ENCODE data around the gene ANKMY2. TPM values are rescaled to one million over a fixed set of nuclear protein-coding genes. Genes with fewer than 3 reads are reported as not detected.
"Not testable (repeated sequence)": the region's sequence is repeated elsewhere in the genome, so short reads cannot be mapped to it uniquely, and the experiment has no call there.

ANKMY2 gene
- 10 to 100 TPM; 27.5 to 36.7 (median 33.8) TPM for polyA plus RNA-seq (ENCODE audit: insufficient read length in 4 of 4)

GRCh38 chr7:16645593-16646471 is at the start of gene ANKMY2, which contains the start of gene BZW2:
Gene ANKMY2 (minus strand): TSS chr7:16645754. CDS start chr7:16645573, 181 bp downstream.
Gene BZW2 (plus strand): TSS chr7:16646181. CDS start chr7:16665444, 19,263 bp downstream.
- DNase-seq (ENCODE audit: low read depth in 4 of 4, low spot score in 2 of 4), result peak; percentile 87 to 95 (median 92)

DNA sequence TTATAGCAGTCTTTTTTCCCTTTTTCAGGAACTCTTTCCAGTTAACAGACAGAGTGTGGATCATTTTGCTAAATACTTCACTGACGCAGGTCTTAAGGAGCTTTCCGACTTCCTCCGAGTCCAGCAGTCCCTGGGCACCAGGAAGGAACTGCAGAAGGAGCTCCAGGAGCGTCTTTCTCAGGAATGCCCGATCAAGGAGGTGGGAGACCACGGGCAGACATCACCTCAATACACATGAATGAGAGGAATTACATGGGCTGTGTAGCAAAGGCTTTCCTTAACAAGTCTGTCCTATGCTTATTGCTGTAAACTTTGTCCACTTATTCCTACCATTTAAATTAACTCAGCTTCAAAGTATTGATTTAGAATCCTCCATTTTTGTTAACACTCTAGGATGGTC is 49.3 kb upstream of the ANKMY2 start:
- DNase-seq (ENCODE audit: low read depth in 4 of 4, low spot score in 2 of 4), result no peak

- DNase-seq (ENCODE audit: low read depth in 4 of 4, low spot score in 2 of 4), result no peak
Observed at GRCh38 chr7:16693601-16694318, 48.2 kb upstream of the ANKMY2 start.

GRCh38 chr7:16691241-16691640 is 45.7 kb upstream of the ANKMY2 start:
- DNase-seq (ENCODE audit: low read depth in 4 of 4, low spot score in 2 of 4), result no peak

DNA sequence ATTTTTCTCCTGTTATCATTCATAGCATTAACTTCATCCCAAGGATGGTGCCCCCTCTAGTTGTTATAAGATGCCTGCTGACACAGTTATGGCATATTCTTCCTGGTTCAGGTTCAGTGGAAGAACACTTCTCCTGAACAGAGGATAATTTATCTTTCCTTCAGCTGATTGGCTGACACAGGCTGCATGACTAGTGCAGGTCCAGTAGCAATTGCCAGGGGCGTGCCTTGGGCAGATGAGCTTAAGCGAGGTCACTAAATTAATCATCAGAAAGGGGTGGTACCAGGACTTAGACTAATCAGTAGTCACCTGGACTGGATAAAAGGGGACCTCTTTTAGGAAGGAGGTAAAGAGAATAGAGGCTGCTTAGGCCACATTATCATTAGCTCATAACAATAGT is 42.7 kb upstream of the ANKMY2 start:
- no peak for DNase-seq (ENCODE audit: low read depth in 4 of 4, low spot score in 2 of 4)

GRCh38 chr7:16685535-16685934 is 40.0 kb upstream of the ANKMY2 start:
- no peak for DNase-seq (ENCODE audit: low read depth in 4 of 4, low spot score in 2 of 4)

- no peak for DNase-seq (ENCODE audit: low read depth in 4 of 4, low spot score in 2 of 4)
Observed at GRCh38 chr7:16684935-16685334, 39.4 kb upstream of the ANKMY2 start.

- DNase-seq (ENCODE audit: low read depth in 4 of 4, low spot score in 2 of 4), result not testable (repeated sequence)
Observed at GRCh38 chr7:16678645-16679566, 33.4 kb upstream of the ANKMY2 start.

DNA sequence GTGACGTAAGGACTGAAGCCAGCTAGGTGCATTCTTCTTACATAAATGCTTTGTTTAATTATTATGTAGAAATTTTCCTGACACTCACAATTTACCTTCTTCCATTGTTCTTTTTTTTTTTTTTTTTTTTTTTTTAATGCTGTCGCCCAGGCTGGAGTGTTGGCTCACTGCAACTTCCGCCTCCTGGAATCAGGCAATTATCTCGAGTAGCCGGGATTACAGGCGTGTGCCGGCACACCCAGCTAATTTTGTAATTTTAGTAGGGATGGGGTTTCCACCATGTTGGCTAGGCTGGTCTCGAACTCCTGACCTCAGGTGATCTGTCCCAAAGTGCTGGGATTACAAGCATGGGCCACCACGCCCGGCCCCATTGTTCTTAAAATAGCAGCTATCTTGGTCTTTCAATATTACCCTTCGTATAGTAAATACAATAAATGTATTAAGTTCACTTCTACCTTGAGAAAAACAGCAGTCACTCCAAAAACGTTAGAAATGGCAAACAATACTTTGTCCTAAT is 32.5 kb upstream of the ANKMY2 start:
- DNase-seq (ENCODE audit: low read depth in 4 of 4, low spot score in 2 of 4), result no peak

GRCh38 chr7:16675277-16675676 is 29.7 kb upstream of the ANKMY2 start:
- no peak for DNase-seq (ENCODE audit: low read depth in 4 of 4, low spot score in 2 of 4)

GRCh38 chr7:16671811-16672210 is 26.3 kb upstream of the ANKMY2 start:
- DNase-seq (ENCODE audit: low read depth in 4 of 4, low spot score in 2 of 4), result no peak

DNA sequence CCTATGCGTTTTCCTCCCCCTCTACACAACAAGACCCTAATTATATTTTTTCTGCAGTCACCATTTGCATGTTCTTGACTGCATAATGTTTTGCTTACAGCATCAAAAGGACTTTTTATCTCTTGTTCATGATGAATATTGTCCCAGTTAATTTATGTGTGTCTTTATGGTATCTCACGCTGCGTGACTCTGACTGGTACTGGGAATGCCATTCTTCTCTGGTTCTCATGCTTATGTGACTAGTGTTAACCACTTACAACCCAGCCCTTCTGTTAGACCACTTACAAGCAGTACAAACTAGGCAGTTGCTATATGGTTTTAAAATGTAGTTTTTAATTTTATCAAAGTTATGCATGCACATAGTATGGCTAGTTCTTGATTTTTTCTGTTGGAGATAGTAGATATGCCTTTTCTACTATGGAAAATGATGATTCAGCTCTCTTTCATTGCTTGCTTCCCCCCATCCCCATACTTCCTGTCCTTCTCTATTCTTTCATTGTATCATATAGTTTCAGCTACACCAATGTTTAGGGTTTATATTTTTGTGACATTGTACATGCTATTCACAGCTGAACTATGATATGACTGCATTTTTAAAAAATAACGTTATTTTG is 25.3 kb upstream of the ANKMY2 start:
- DNase-seq (ENCODE audit: low read depth in 4 of 4, low spot score in 2 of 4), result no peak

DNA sequence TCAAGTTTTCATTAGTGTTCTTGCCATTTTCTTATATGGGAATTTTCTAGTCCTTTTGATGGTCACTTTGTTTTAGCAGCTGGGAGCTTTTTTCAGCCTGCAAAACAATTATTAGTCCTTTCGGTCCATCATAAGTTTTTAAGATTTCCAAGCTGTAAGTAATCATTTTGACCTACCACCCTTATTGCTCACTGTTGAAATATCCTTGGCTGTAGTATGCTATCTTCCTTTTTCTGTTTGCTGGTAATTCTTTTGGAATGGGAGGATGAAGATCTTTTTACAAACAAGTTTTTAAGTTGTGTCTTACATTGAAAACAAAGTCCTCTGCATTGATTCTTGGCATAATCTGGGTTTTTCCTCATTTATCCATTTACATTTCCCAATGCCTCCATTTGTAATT is 24.5 kb upstream of the ANKMY2 start:
- no peak for DNase-seq (ENCODE audit: low read depth in 4 of 4, low spot score in 2 of 4)

- DNase-seq (ENCODE audit: low read depth in 4 of 4, low spot score in 2 of 4), result no peak
Observed at GRCh38 chr7:16669581-16669980, 24.0 kb upstream of the ANKMY2 start.

DNA sequence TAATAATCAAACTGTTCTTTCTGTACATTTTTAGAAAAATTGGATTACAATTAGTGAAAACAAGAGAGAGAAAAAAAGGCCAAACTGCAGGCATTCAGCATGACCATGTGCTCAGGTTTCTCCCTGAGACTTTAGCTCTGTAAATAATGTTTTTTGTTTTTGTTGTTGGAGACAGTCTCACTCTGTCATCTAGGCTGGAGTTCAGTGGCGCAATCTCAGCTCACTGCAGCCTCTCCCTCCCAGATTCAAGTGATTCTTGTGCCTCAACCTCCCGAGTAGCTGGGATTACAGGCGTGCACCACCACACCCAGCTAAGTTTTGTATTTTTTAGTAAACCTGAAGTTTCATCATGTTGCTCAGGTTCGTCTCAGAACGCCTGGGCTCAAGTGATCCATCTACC is 23.4 kb upstream of the ANKMY2 start:
- DNase-seq (ENCODE audit: low read depth in 4 of 4, low spot score in 2 of 4), result no peak

GRCh38 chr7:16668049-16668858 is 22.7 kb upstream of the ANKMY2 start:
- no peak for DNase-seq (ENCODE audit: low read depth in 4 of 4, low spot score in 2 of 4)

DNA sequence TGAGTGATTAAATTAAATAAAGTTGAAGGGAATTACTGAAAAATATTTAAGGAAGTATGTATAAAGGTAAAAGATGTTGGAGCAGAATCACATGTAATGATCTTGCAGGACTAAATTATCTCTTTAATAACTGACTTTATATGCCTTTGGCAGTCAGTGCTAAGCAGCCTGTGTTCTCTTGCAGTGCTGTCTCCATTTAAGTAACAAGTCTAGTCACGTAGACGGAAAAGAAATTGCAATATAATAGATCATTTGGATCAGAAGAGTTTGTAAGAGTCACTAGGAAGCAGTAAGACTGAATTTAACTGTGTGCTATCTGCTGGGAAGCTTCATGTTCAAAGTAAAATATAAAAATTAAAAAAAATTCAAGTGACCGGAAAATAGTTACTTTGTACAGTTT is 21.8 kb upstream of the ANKMY2 start:
- DNase-seq (ENCODE audit: low read depth in 4 of 4, low spot score in 2 of 4), result no peak

- DNase-seq (ENCODE audit: low read depth in 4 of 4, low spot score in 2 of 4), result no peak
Observed at GRCh38 chr7:16661924-16662323, 16.4 kb upstream of the ANKMY2 start.

Measured in left renal cortex interstitium (tissue), 4 donors.